T-cell (primary cell): ENCODE results near the gene ART4. TPM values are rescaled to one million over a fixed set of nuclear protein-coding genes. Genes with fewer than 3 reads are reported as not detected.

ENCODE experiments used
- ATAC-seq, 4 experiments: fragments of 200-7000 bp in 3 of 4; fragments of 150-1000 bp in 1 of 4; cut with Tn5 transposase; replicated peaks in 1 of 4; 1 replicate in 3 of 4; 2 replicates in 1 of 4; pipeline ENCODE4 v1.10.0; 2021; ENCODE audit warnings: moderate library complexity in 3 of 4, mild to moderate bottlenecking in 2 of 4, moderate number of reproducible peaks in 1 of 4
- CTCF ChIA-PET, 2 donors: fragments of 300-600 bp; sonication (Branson Sonifier 250); formaldehyde crosslinking; loops; one replicate each; lab custom pipeline; 2022; ENCODE audit warnings: antibody characterized with exemption in 2 of 2; lab: Charles Lee
- POLR2A ChIA-PET, 2 donors: fragments of 300-600 bp; sonication (Branson Sonifier 250); formaldehyde crosslinking; loops; one replicate each; lab custom pipeline; 2022; ENCODE audit warnings: antibody characterized with exemption in 2 of 2; lab: Charles Lee
- DNase-seq, 35 experiments: peaks; one replicate each; pipeline versions ENCODE4 v3.0.0 to v3.0.0-alpha.2; 2013 to 2023
- H3K27ac ChIP-seq: one replicate; pipeline ENCODE4 v1.5.1; 2013; ENCODE audit warnings: low read length
- H3K27me3 ChIP-seq, 2 experiments: replicated peaks in 1 of 2; 1 replicate in 1 of 2; 2 replicates in 1 of 2; pipeline versions ENCODE4 v1.6.1 to v1.7.0; 2013; ENCODE audit warnings: low read length in 1 of 2, mixed read lengths in 1 of 2; ENCODE audit not compliant: control insufficient read depth in 2 of 2, insufficient read depth in 2 of 2; ENCODE audit errors: extremely low read depth in 1 of 2
- H3K36me3 ChIP-seq, 2 donors: 1 replicate in 1 of 2; 2 replicates in 1 of 2; pipeline versions ENCODE4 v1.6.1 to v1.7.0; 2013; ENCODE audit warnings: low read length in 1 of 2; ENCODE audit not compliant: control insufficient read depth in 2 of 2, insufficient read depth in 1 of 2; ENCODE audit errors: extremely low read depth in 1 of 2
- H3K4me1 ChIP-seq, 2 experiments: 1 replicate in 1 of 2; 2 replicates in 1 of 2; pipeline versions ENCODE4 v1.6.1 to v1.7.0; 2013; ENCODE audit warnings: low read length in 2 of 2, mixed read lengths in 1 of 2; ENCODE audit not compliant: insufficient read depth in 2 of 2, control insufficient read depth in 1 of 2; ENCODE audit errors: extremely low read depth in 1 of 2
- H3K4me3 ChIP-seq, 2 donors: 1 replicate in 1 of 2; 2 replicates in 1 of 2; pipeline versions ENCODE4 v1.5.1 to v1.7.0; 2013; ENCODE audit warnings: mild to moderate bottlenecking in 2 of 2, low read length in 1 of 2, moderate library complexity in 1 of 2; ENCODE audit not compliant: control insufficient read depth in 1 of 2; ENCODE audit errors: extremely low read depth in 1 of 2
- H3K9me3 ChIP-seq: 2 replicates; pipeline ENCODE4 v1.7.0; 2013
- H3K27ac Mint-ChIP-seq, 2 donors: one replicate each; pipeline ENCODE4 v1.8.0; 2020 to 2021; ENCODE audit warnings: mild to moderate bottlenecking in 2 of 2, mixed read lengths in 2 of 2
- H3K27me3 Mint-ChIP-seq, 2 donors: one replicate each; pipeline ENCODE4 v1.8.0; 2021 to 2022; ENCODE audit warnings: mixed read lengths in 2 of 2
- H3K36me3 Mint-ChIP-seq: one replicate; pipeline ENCODE4 v1.8.0; 2021; ENCODE audit warnings: mixed read lengths
- H3K4me1 Mint-ChIP-seq, 3 donors: one replicate each; pipeline ENCODE4 v1.8.0; 2020 to 2022; ENCODE audit warnings: mixed read lengths in 3 of 3, mild to moderate bottlenecking in 1 of 3
- H3K4me3 Mint-ChIP-seq, 3 donors: one replicate each; pipeline ENCODE4 v1.8.0; 2020 to 2022; ENCODE audit warnings: mild to moderate bottlenecking in 3 of 3, mixed read lengths in 3 of 3, moderate library complexity in 3 of 3
- H3K9me3 Mint-ChIP-seq, 3 donors: one replicate each; pipeline ENCODE4 v1.8.0; 2020 to 2022; ENCODE audit warnings: mixed read lengths in 3 of 3
- WGBS: methylation state at CpG from one replicate; pipeline ENCODE4 v1.1.5; 2013; ENCODE audit warnings: missing lambda C conversion rate; ENCODE audit not compliant: insufficient coverage; 5-methylcytosine and 5-hydroxymethylcytosine counted together
- total RNA-seq, 35 experiments: library from RNA in 6 of 35; stranded (reverse) in 6 of 35; fragments of 120-200 nt in 1 of 35; gene quantifications; one replicate each; pipeline versions ENCODE4 v1.2.1 to v1.2.4 and lab custom pipeline; 2013 to 2026

ART4 gene
- total RNA-seq, 5 donors from 2014 or later (not counting 1 experiment from before 2014, with no cell fraction given): not detected

DNA sequence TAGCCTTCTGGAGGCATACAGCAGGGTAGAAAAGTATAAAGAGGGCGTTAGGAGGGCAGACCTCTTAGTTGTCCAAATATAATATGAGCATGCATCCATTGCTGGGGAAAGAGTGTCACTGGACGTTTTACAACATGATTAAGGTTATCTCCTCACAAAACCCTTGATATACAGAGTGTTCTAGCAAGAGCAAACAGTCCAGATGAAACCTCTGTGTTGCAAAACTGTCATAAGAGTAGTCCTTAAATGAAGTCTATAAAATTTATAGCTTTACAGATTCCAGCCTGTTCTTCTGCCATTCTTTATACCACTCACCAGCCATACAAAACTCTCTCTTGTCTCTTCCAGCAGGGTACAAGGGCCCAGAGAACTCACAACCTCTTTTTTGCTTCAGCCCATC lies 61.8 kb downstream of the ART4 start:
- ChIA-PET CTCF (no interaction called here), POLR2A (interaction anchor here (0.6 to 1.8 kb wide), 7 partner anchors 10 to 1994 kb away, joined by 3 to 7 read pairs (median 4); a partner anchor contains a TSS)
- no peak overlapping the region for H3K4me3 Mint-ChIP-seq
- H3K27me3 Mint-ChIP-seq: no peaks in the 10 kb centered on the region
- Histone ChIP-seq H3K9me3 (no peaks in the 10 kb centered on the region), H3K27me3 (no peaks in the 10 kb centered on the region), H3K27ac (no peak overlapping the region), H3K36me3 (peaks cover 0 to 17% of the 10 kb centered on the region in 2 donors), H3K4me3 (no peak overlapping the region), H3K4me1 (no peaks in the 10 kb centered on the region)
- no peak for DNase-seq
- H3K27ac Mint-ChIP-seq: no peak overlapping the region
- no peak for ATAC-seq
- no CpG with 5 or more reads among the region's 2 CpGs for WGBS
- H3K9me3 Mint-ChIP-seq: no peaks in the 10 kb centered on the region
- H3K4me1 Mint-ChIP-seq: peaks cover under 1 to 9% (median 5%) of the 10 kb centered on the region in 3 donors
- peaks cover 6% of the 10 kb centered on the region for H3K36me3 Mint-ChIP-seq

DNA sequence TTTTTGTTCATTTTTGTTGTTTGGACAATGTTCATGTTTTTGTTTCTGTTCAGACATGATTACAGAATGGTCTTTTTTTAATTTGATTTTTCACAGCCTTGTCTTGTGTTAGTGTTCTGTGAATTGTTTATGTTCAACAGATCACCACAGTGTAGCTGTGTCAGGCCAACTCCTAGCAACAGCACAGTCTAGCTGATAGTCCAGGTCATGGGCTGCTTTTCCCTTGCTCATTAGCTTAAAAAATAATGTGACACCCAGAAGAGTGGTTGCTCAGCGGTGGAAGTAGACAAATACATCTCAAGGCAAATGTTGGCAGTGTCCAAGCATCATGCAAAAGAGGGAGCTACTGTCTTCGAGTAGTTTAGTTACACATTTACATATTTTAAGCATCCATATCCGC lies 62.5 kb downstream of the ART4 start:
- peaks cover 8 to 16% (median 12%) of the 10 kb centered on the region in 3 donors for H3K4me1 Mint-ChIP-seq
- ChIA-PET CTCF (interaction anchor here in 1 of 2 donors (0.5 to 0.6 kb wide), 2 partner anchors 13 to 136 kb away, joined by 3 read pairs; no protein-coding TSS in a partner anchor), POLR2A (interaction anchor here in 1 of 2 donors (0.6 kb wide), 1 partner anchor 10 kb away, joined by 3 read pairs; a partner anchor contains a TSS)
- Histone ChIP-seq H3K9me3 (no peaks in the 10 kb centered on the region), H3K36me3 (peaks cover 0 to 15% of the 10 kb centered on the region in 2 donors), H3K27ac (no peak overlapping the region), H3K4me1 (peaks cover 0 to 2% of the 10 kb centered on the region in 2 experiments), H3K4me3 (no peak overlapping the region), H3K27me3 (no peaks in the 10 kb centered on the region)
- H3K36me3 Mint-ChIP-seq: peaks cover 5% of the 10 kb centered on the region
- no peaks in the 10 kb centered on the region for H3K9me3 Mint-ChIP-seq
- H3K27ac Mint-ChIP-seq: no peak overlapping the region
- DNase-seq (no peak), ATAC-seq (no peak)
- no peak overlapping the region for H3K4me3 Mint-ChIP-seq
- WGBS: no CpG with 5 or more reads among the region's 3 CpGs
- no peaks in the 10 kb centered on the region for H3K27me3 Mint-ChIP-seq

DNA sequence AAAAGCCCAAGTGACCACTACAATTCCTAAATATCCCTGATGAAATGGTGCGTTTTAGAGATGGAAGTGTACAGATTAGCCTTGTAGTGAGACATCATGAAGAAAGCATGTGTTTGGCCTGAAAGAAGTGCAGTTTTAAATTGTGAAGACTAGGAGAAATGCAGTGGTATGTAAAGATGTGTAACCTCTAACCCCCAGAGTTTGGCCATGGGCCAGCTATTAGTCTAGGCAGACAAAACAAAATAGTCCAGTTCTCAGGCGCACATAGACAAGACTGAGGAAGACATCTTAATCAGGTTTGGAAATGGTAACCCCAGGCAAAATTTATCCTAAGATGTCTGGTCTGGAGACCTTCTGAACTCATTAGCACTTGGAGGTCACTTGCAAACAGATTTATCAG lies 63.5 kb downstream of the ART4 start:
- ChIA-PET POLR2A (interaction anchor here (0.5 to 0.6 kb wide), 2 partner anchors 141 to 216 kb away, joined by 3 read pairs; no protein-coding TSS in a partner anchor), CTCF (no interaction called here)
- H3K4me1 Mint-ChIP-seq: peaks cover 18 to 26% (median 21%) of the 10 kb centered on the region in 3 donors
- no peaks in the 10 kb centered on the region for H3K27me3 Mint-ChIP-seq
- H3K9me3 ChIP-seq: no peaks in the 10 kb centered on the region
- H3K4me3 ChIP-seq: no peak overlapping the region
- peaks cover 0 to 11% of the 10 kb centered on the region in 2 donors for H3K36me3 ChIP-seq
- DNase-seq: no peak
- 100% methylated on average over 1 of the region's 2 CpGs for WGBS
- no peak overlapping the region for H3K27ac Mint-ChIP-seq
- H3K9me3 Mint-ChIP-seq: no peaks in the 10 kb centered on the region
- H3K36me3 Mint-ChIP-seq: peaks cover under 1% of the 10 kb centered on the region
- no peak for ATAC-seq
- H3K4me1 ChIP-seq: peaks cover 6 to 10% of the 10 kb centered on the region in 2 experiments
- no peak overlapping the region for H3K27ac ChIP-seq
- H3K27me3 ChIP-seq: no peaks in the 10 kb centered on the region
- H3K4me3 Mint-ChIP-seq: no peak overlapping the region

DNA sequence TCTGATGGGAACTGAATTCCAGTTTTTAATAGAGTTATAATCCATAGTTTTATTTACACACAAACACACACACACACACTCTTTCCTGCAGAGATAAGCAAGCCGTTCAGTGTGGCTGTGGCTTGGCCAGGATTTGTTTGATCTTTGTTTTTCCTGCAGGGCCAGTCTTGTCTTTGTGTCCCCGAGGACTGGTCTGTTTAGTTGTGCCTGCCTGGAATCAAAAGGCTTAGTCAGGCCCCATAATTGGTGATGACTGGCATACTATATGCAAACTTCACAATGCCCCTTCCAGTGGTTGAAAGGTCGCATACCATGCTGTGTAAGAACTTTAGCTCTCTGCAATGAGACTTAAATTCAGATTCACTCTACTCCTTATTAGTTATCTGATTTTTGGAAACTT lies 66.1 kb downstream of the ART4 start:
- Mint-ChIP-seq H3K4me1 (peaks cover 38 to 46% (median 40%) of the 10 kb centered on the region in 3 donors), H3K27ac (no peak overlapping the region), H3K4me3 (no peak overlapping the region), H3K36me3 (no peaks in the 10 kb centered on the region), H3K27me3 (no peaks in the 10 kb centered on the region), H3K9me3 (no peaks in the 10 kb centered on the region)
- ATAC-seq (no peak), DNase-seq (no peak)
- no peak overlapping the region for H3K4me3 ChIP-seq
- CTCF ChIA-PET: interaction anchor here (0.5 to 9.8 kb wide), 3 partner anchors 17 to 25 kb away, joined by 3 to 122 read pairs (median 3); partner anchors contain the start of genes C12orf60 (in 1 of the 2) and WBP11 (in 1 of the 2)
- H3K36me3 ChIP-seq: no peaks in the 10 kb centered on the region
- POLR2A ChIA-PET: interaction anchor here in 1 of 2 donors (0.6 to 0.7 kb wide), 2 partner anchors 9 to 182 kb away, joined by 3 read pairs; no protein-coding TSS in a partner anchor
- no peaks in the 10 kb centered on the region for H3K27me3 ChIP-seq
- H3K9me3 ChIP-seq: no peaks in the 10 kb centered on the region
- no peak overlapping the region for H3K27ac ChIP-seq
- peaks cover 15 to 27% of the 10 kb centered on the region in 2 experiments for H3K4me1 ChIP-seq
- WGBS: 100% methylated on average over 1 of the region's 3 CpGs

DNA sequence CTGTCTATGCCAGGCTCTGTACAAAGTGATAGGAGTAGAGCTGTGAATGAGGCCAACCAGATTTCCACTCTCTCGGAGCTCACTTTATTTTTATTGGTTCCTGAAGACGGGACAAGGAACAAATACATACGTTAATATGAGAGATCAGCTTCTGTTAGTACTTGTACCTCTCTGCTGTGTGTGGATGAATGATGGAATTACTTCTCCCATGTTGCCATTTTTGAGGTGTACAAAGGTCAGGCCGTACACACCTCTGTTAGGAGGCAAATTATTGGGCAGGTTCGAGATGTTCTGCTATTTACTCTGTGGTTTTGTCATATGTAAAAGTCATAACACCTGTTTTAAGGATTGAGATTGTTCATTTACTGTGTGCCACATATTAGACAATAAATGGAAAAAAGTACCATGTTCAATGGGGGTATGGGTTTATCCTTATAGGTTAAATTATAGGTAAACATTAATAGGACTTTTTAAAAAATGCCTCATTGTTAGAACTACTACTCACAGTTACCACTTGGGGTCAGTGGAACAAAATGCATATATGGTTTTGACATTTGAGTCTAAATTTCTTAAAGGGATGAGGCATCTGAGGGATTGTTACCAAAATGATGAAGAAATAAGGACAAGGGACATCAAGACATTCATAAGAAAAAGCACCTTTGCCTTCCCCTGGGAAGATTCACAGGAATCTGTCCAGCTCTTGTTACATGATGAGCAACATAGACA lies 66.9 kb downstream of the ART4 start:
- Histone ChIP-seq H3K4me1 (peaks cover 17 to 29% of the 10 kb centered on the region in 2 experiments), H3K27ac (no peak overlapping the region), H3K9me3 (no peaks in the 10 kb centered on the region), H3K36me3 (no peaks in the 10 kb centered on the region), H3K4me3 (no peak overlapping the region), H3K27me3 (no peaks in the 10 kb centered on the region)
- Mint-ChIP-seq H3K36me3 (no peaks in the 10 kb centered on the region), H3K27ac (peak overlapping the region; percentile 96 to 98), H3K27me3 (no peaks in the 10 kb centered on the region), H3K4me1 (peaks cover 45 to 54% (median 47%) of the 10 kb centered on the region in 3 donors), H3K9me3 (no peaks in the 10 kb centered on the region), H3K4me3 (peak overlapping the region; percentile 34 to 99 (median 99))
- ChIA-PET CTCF (interaction anchor here (0.5 to 9.8 kb wide), 7 partner anchors 8 to 219 kb away, joined by 3 to 122 read pairs (median 6); partner anchors contain the start of genes C12orf60 (in 1 of the 2) and WBP11 (in 1 of the 2)), POLR2A (interaction anchor here (0.8 to 8.3 kb wide), 5 partner anchors 16 to 183 kb away, joined by 3 to 121 read pairs (median 4); partner anchors contain the start of genes C12orf60 (in 1 of the 2) and WBP11 (in 1 of the 2))
- DNase-seq (peak in 1 of 35 experiments; percentile 34), ATAC-seq (no peak)
- no CpG with 5 or more reads among the region's 5 CpGs for WGBS

DNA sequence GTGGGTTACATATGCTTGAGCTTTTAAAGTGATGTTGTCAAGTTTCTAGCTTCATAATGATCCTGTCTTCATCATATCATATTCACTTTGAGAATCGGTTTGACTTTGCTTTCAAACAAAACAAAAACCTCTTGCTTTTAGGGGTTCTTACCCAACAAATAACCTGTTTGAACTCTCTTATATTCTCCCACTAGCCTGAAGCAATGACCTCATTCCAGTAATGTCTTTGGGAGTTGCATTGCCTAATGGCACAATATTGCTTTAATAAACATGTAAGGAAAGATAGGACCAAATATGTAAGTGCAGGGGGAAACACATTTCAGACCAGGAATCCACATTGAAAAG lies 67.7 kb downstream of the ART4 start:
- CTCF ChIA-PET: interaction anchor here (0.9 to 9.8 kb wide), 7 partner anchors 9 to 517 kb away, joined by 3 to 122 read pairs (median 8); partner anchors contain the start of genes C12orf60 (in 1 of the 2) and WBP11 (in 1 of the 2)
- no CpG with 5 or more reads among the region's 1 CpG for WGBS

More for the DNA sequence above, 67.7 kb downstream of the ART4 start:
- ATAC-seq: no peak
- H3K9me3 ChIP-seq: no peaks in the 10 kb centered on the region
- H3K27me3 Mint-ChIP-seq: no peaks in the 10 kb centered on the region
- POLR2A ChIA-PET: interaction anchor here (0.8 to 8.3 kb wide), 7 partner anchors 8 to 183 kb away, joined by 3 to 121 read pairs (median 4); partner anchors contain the start of genes C12orf60 (in 1 of the 2) and WBP11 (in 1 of the 2)
- H3K36me3 ChIP-seq: no peaks in the 10 kb centered on the region
- peaks cover 17 to 33% of the 10 kb centered on the region in 2 experiments for H3K4me1 ChIP-seq
- no peak for DNase-seq
- no peaks in the 10 kb centered on the region for H3K36me3 Mint-ChIP-seq
- peak overlapping the region; percentile 81 for H3K27ac ChIP-seq
- no peaks in the 10 kb centered on the region for H3K9me3 Mint-ChIP-seq
- H3K27ac Mint-ChIP-seq: peak overlapping the region; percentile 96 to 98
- H3K4me3 Mint-ChIP-seq: peak overlapping the region; percentile 97 to 99 (median 99)
- peaks cover 50 to 59% (median 51%) of the 10 kb centered on the region in 3 donors for H3K4me1 Mint-ChIP-seq
- H3K4me3 ChIP-seq: peak overlapping the region; percentile 79 to 84
- no peaks in the 10 kb centered on the region for H3K27me3 ChIP-seq
